GM21737 (cell line): Measurements from ENCODE around the gene NDUFS4.
A peak's percentile ranks its signal among the peaks of the same experiment; 100 is the strongest.
"Not testable (repeated sequence)": the region's sequence is repeated elsewhere in the genome, so short reads cannot be mapped to it uniquely, and the experiment has no call there.

Experiments
- ATAC-seq: cut with Tn5 transposase; IDR thresholded peaks from one replicate; pipeline ENCODE4 v1.9.1; 2021; ENCODE audit warnings: mild to moderate bottlenecking, moderate library complexity; ENCODE audit not compliant: unreplicated experiment

NDUFS4 gene

DNA sequence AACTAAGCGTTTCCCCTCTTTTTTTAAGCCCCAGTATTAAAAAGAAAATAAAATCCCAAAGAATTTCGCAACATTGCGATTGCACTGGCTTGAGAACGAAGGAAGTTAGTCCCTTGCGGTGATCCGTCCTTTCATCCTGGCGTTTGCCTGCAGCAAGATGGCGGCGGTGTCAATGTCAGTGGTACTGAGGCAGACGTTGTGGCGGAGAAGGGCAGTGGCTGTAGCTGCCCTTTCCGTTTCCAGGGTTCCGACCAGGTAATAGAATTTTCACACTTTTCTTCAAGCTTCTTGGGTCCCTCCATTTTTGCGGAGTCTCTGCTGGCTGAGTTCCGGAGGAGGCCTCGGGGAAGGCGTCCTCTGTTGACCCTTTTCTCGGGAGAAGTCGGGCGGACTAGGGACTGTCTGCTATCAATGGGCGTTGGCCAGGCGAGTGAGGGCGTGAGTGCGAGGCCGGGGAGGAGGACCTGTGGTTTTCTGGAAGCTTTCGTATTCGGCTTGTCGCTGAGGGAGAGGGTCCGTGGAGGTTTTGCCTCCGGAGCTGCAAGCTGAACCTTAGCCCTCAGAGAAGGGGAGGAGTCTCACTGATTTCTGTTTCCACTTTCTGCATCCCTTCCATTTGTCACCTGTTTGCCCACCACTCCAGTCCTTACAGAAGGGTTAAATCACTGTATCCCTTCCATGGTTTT lies at the start of gene NDUFS4:
Gene NDUFS4, plus strand, starts transcription at position 134 of the 686 bp plus-strand sequence. Its CDS starts 24 bp downstream, at position 158.
- peak; percentile 90 for ATAC-seq

DNA sequence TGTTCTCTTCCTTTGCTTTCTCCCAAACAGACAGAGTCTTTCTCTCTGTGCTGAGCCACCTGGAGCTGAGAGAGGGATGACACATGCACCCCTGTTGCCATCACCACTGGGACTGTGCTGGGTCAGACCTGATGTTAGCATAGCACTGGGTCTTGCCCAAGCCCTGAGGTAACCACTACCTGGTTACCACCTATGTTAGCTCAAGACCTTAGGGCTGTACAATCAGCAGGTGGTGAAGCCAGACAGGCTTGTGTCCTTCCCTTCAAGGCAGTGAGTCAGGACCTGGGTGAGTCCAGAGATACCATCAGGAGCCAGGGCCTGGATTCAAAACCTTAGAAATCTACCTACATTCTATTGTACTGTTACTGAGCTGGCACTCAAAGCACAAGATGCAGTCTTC lies 47.9 kb upstream of the NDUFS4 start:
- ATAC-seq = no peak

DNA sequence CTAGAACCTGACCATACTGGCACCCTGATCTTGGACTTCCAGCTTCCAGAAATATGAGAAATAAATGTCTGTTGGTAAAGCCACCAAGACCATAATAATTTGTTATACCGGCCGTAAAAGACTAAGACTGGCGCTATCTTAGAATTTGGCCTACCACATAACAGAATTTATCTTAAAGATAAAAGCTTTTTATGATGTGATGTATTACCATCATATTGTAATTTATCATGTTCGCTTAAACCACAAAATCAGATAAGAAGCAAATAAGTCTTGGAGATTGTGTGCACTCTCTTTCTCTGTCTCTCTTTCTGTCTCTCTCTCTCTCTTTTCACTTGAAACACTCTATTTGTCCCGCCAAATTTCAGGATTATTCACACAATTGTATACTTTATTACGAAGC lies 44.5 kb upstream of the NDUFS4 start:
- no peak for ATAC-seq

DNA sequence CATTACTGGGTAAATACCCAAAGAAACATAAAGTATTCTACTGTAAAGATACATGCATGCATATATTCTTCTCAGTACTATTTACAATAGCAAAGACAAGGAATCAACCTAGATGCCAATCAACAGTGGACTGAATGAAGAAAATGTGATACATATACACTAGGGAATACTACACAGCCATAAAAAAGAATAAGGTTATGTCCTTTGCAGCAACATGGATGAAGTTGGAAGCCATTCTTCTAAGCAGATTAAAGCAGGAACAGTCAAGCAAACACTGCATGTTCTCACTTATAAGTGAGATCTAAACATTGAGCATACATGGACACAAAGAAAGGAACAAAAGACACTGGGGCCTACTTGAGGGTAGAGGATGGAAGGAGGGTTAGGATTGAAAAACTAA lies 39.6 kb upstream of the NDUFS4 start:
- no peak for ATAC-seq

DNA sequence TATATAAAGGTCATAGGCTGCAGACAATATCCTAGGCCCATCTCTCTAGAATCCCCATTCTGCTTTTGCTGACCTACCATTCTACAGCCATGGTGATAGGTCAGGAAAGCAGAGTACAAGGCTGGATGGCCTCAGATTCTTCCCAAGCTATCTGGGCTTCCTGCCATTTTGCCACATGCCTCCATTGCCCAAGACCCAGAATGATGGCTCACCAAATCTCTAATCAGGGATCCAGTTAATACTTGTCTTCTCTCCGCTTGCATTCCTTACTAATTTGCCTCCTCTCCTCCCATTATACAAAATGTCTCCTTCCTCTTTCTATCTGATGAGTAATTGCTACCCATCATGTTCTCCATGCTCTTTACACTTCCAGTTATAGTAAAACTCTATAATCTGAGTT lies 22.7 kb upstream of the NDUFS4 start:
- no peak for ATAC-seq

DNA sequence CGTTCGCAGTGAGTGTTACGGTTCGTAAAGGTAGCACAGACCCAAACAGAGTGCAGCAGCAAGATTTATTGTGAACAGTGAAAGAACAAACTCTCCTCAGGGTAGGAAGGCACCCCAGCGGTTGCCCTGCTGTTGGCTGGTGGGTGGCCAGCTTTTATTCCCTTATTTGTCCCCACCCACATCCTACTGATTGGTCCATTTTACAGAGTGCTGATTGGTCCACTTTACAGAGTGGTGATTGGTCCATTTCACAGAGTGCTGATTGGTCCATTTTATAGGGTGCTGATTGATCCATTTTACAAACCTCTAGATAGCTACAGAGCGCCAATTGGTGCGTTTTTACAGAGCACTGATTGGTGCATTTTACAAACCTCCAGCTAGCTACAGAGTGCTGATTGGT lies 19.7 kb upstream of the NDUFS4 start:
- ATAC-seq = not testable (repeated sequence)

DNA sequence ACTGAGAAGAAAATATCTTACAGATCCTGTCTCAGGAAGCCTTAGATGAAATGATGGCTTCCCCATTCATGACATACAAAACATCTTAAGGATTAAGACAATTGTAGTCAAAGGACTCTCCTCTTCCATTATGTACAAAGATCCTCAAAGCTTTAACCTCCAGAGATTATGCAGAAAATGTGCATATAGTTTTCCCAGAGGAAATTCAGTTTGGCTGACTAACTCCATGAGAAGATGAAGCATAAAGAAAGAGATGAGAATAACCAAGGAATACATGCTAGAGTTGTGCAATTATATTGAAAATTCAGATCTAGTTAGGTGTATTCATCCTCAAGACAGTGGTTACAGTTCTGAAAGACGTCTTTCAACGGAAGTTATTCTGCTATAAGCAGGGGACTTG lies 18.6 kb upstream of the NDUFS4 start:
- ATAC-seq = no peak

DNA sequence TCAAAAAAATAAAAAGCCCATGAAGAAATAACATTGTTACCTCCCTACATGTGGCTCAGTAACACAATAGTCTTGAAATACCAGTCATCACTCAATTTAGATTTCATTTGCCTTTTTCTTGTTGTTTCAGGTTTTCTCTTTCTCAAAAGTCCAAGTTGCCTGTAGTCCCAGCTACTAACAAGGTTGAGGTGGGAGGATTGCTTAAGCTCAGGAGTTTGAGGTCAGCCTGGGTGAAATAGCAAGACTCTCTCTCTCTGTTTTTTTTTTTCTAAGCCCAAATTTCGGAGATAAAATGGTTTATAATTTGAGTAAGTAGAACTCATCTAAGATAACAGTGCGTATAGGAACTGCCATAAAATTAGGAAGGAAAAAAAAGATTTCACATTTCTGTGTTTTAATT lies 17.5 kb upstream of the NDUFS4 start:
- ATAC-seq = no peak

DNA sequence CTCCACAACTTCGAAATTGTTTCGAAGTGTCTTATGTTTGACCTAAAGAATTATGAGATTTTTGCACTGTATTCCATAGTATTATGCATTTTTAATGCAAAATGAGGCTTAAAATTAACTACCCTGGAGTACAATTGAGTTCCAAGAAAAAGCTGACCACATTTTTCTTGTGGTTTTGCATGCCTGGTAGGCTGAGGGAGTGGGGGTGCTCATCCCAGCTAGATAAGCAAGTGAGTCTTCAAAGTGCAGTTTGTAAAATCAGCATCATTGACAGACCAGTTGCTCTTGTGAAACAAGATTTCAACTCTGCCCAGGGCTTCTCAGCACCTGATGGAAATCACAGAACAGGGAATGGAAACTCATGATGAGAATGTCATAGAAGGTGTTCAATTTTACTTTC lies 17.0 kb upstream of the NDUFS4 start:
- ATAC-seq = no peak

DNA sequence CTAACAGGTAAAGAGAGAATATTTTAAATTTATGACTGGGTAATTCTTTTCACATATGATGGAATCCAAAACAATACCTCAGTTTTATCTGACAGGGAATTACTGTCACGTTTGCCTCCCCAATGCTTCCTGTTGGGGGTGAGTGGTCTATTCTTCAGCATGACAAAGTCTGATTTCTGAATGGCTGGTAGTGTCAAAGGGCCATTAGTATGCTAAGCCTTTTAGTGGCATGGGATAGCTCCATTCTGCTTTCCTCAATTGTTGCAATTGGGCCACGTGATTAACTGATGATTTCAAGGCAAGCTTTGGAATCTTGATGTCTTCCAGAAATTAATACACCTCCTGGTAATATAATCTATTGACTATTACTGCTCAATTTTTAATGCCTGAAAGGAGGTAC lies 14.7 kb upstream of the NDUFS4 start:
- ATAC-seq = no peak

DNA sequence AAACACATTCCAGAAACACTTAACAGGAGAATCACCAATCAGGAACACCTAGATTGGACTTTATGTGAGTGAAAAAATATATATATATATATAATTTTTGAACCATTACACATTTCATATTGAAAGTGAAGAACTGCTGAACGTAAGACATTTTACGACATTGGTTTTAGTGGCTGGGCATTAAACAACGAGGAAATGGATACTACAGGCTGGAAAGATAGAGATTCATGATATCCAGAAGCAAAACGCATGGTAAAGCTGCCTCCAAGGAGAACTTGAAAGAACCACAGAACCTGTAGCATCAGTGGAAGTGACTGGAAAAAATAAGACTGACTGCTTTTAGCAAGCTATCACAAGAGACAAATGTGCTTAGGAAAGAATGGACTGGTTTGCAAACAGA lies 13.2 kb upstream of the NDUFS4 start:
- no peak for ATAC-seq

DNA sequence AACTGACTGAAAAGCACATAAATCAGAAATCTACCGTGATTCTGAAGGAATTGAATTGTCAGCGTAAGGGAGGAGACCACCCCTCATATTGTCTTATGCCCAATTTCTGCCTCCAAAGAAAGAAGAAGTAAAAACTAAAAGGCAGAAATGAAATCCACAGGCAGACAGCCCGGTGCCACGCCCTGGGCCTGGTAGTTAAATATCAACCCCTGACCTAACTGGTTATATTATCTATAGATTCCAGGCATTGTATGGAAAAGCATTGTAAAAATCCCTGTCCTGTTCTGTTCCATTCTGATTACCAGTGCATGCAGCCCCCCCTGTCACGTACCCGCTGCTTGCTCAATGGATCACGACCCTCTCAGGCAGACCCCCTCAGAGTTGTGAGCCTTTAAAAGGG lies 11.9 kb upstream of the NDUFS4 start:
- not testable (repeated sequence) for ATAC-seq

DNA sequence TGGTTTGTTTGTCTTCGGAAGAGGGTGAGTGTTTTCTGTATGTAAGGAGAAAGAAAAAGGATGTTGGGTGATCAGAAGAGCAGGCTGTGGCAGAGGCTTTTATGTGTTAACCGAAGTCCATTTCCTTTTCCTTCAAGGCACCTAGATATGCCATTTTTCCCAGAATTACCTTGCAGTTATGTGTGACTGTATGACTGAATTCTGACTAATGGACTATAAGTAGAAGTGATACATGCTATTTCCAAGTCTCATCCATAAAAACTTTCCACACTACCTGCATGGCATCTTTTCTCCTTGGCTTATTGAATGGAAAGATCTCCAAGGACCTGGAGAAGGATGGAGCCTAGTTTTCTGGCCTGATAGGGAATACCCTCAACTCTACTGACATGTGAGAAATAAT lies 10.6 kb upstream of the NDUFS4 start:
- ATAC-seq = no peak

DNA sequence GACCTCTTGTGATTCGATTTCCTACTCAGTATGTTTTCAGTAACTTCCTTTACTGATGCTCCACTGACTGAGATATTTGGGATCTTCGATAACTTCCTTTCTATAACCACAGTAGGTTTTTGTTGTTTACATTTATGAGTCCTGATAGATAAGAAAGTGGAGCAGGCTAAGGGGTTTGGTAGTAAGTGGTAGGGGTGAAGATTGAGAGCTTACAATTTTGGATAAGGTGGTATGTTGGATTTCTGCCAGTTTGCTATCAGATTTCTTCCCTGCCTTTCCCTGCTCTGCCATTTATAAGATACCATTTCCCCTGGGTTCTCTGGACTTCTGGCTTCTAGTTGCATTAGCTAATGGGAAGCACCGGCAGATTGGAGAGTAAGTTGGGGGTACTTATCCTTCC lies 7.9 kb upstream of the NDUFS4 start:
- ATAC-seq = no peak

DNA sequence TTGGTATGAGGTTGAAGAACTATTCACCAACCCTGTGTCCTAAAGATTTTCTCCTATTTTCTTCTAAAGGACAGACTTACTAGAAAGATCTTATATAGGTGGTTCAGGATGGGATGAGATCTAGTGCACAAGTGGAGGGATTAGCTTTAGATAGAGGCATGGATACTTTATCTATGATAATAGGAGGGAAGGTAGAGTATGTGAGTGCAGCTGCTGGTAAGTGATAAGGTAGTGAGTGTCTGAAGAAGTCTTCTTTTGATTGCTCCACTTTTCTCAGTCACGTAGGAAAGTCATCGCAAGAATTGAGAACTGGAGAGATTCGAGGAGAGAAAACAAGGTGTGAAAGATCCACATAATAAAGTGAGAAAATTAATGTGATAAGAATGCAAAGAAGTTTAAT lies 6.0 kb upstream of the NDUFS4 start:
- no peak for ATAC-seq

DNA sequence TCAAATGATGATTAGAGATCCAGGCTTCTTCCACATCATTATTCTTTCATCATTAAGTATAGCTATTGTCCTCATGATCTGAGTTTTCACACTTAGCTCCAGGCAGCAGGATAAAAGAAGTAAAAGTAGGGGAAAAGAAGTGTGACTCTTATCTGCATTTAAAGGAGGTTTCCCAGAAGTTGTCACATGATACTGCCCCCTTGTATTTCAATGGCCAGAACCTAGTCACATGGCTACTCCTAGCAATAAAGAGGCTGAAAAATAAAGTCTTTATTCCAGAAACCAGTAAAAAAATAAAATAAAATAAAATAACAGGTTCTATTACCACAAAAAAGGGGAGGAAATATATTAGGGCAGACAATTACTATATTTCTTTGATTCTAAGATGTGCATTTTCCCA lies 5.3 kb upstream of the NDUFS4 start:
- no peak for ATAC-seq

DNA sequence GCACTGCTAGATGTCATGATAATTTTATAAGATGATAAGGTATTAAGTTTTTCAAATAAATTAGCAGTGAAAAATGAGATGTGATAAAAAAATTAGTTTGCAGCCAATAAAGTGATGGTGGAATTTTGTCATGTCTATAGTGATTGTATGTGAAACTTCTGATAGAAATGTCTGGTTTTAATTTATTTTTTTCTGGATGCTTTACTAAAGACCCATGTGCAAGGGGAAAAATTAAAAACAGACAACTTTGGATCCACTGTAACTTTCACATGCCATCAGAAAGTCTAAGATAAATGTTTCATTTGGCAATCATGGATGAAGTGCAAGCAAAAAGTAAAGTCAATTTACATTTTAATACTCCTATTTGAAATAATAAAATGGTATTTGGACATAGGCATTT lies 4.4 kb upstream of the NDUFS4 start:
- ATAC-seq = no peak

DNA sequence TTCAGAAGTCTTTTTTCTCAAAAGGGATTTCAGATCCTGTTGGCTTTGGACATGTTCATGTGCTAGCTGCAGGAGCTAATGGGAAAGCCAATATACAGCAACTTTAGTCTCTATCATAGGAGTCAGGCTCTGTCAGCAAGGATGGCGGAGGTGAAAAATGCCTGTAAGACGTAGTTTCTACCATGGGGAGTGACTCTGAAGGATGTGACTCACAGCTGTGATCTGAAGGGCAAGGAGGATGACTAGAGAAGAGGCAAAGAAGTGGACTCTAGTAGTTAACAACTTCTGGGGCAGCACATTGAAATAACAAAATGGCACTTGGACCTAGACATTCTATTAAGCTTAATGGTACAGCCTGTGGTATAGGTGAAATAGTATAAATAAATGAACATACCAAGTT lies 3.1 kb upstream of the NDUFS4 start:
- ATAC-seq = no peak

DNA sequence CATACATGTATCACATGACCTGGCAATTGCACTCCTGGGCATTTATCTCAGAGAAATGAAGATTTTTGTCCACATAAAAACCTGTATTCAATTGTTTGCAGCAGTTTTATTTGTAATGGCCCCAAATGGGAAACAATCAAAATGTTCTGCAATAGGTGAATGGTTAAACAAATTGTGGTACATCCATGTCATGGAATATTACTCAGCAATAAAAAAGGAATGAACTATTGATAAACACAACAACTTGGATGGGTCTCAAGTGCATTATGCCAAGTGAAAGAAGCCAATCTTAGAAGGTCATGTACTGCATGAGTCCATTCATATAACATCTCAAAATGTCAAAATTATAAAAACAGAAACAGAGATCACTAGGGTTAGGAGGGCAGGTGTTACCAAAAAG lies 1.5 kb upstream of the NDUFS4 start:
- ATAC-seq = no peak

DNA sequence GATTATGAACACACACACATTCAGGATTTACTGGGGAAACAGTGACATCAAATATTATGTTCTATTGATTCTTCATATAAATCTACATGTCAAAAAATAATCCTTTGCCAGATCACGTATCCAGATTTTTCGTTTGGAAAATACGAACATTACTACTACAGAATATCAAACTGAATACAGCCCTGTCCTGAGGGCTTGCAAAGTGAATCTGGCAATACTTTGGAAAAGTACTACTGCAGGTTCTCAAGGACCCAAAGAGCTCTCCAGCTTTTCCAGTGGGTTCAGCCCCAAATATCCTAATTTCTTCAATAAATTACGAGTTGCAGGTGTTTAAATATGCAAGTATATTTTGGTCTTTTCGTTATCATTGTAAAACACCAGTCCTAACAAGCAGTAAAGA lies 411 bp upstream of the NDUFS4 start:
- ATAC-seq = peak; percentile 12

DNA sequence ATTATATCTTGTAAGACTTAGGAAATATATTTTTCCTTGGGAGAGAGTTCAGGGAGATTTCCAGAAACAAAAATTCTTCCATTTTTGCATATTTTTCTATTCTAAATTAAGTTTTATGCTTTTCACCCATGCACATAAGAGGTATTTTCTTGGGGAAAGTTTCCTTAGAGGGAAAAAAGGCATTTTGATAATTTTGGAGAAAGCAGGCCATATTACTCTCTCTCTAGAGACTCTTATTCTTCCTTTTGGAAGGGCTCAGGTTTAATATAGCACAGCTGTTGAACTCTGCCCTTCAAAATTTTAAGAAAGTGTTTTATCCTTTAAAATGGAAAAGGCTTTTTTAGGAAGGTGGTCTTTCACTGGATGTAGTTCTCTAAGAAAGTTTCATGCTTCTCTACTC lies 8.0 kb downstream of the NDUFS4 start:
- ATAC-seq = no peak

DNA sequence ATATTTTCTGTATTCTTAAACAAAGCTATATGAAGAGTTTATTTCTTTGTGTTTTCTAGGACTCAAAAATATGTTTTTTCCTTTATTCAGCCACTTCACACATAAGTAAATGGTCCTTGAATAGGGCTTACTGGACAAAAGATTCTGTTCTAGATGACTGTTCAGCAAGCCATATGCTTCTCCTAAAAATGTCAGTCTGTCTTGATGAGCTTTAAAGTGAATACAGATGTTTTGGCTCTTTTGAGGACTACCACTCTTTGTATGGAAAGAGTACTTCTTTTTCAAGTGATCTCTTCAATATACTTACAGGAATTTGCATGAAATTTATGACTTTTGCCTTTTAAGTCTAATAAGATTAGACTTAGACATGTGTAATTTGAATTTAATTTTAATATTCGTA lies 8.4 kb downstream of the NDUFS4 start:
- no peak for ATAC-seq

DNA sequence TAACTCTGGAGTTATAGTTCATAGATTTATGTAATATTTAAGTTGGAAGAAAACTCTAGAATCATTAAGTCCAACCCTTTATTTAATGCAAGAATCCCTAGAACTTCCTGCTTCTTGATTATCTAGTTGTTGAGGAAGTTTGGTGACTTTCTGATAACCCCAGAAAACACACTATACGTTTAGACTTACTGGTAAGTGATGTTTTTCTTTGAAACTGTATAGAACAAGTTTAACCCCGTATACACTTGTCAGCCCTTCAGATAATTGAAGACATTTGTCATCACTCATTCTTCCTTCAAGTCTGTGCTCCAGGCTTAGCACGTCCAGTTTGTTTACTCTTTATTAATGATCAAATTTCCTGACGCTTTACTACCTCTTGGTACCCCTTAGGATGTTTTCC lies 9.0 kb downstream of the NDUFS4 start:
- ATAC-seq = no peak
